Dedifferentiated amniotic fluid mesenchymal stem cell (primary cell): Measurements from ENCODE around the gene GDF9.
A peak's percentile ranks its signal among the peaks of the same experiment; 100 is the strongest.

ENCODE experiments used
- DNase-seq: peaks from one replicate; pipeline ENCODE4 v3.0.0-alpha.2; 2016; ENCODE audit errors: extremely low spot score

GDF9 gene

GRCh38 chr5:132866342-132867045 is at the start of gene GDF9, which contains the start of gene UQCRQ:
Gene GDF9, minus strand, starts transcription at chr5:132866469. Its CDS starts 1,936 bp downstream, at chr5:132864533.
Gene UQCRQ, plus strand, starts transcription at chr5:132866642. Its CDS starts 240 bp downstream, at chr5:132866882.
- DNase-seq = peak; percentile 100

- DNase-seq = no peak
Measured at GRCh38 chr5:132915681-132916080, 49.4 kb upstream of the GDF9 start.

GRCh38 chr5:132909702-132910101 is 43.4 kb upstream of the GDF9 start:
- no peak for DNase-seq

- no peak for DNase-seq
Measured at GRCh38 chr5:132907161-132907560, 40.9 kb upstream of the GDF9 start.

GRCh38 chr5:132905938-132906337 is 39.7 kb upstream of the GDF9 start:
- no peak for DNase-seq

- no peak for DNase-seq
Measured at GRCh38 chr5:132901730-132902129, 35.5 kb upstream of the GDF9 start.

GRCh38 chr5:132901036-132901435 is 34.8 kb upstream of the GDF9 start:
- no peak for DNase-seq

- DNase-seq = no peak
Measured at GRCh38 chr5:132898094-132898493, 31.8 kb upstream of the GDF9 start.

- no peak for DNase-seq
Measured at GRCh38 chr5:132896685-132897084, 30.4 kb upstream of the GDF9 start.

- DNase-seq = no peak
Measured at GRCh38 chr5:132895719-132896305, 29.5 kb upstream of the GDF9 start.

GRCh38 chr5:132890817-132891216 is 24.5 kb upstream of the GDF9 start:
- DNase-seq = no peak

- DNase-seq = no peak
Measured at GRCh38 chr5:132889501-132889900, 23.2 kb upstream of the GDF9 start.

GRCh38 chr5:132887283-132887682 is 21.0 kb upstream of the GDF9 start:
- no peak for DNase-seq

- no peak for DNase-seq
Measured at GRCh38 chr5:132886064-132886823, 20.0 kb upstream of the GDF9 start.

GRCh38 chr5:132884548-132884947 is 18.3 kb upstream of the GDF9 start:
- DNase-seq = no peak

- DNase-seq = peak; percentile 64
Measured at GRCh38 chr5:132883261-132883834, 17.1 kb upstream of the GDF9 start.

- DNase-seq = no peak
Measured at GRCh38 chr5:132877938-132878337, 11.7 kb upstream of the GDF9 start.

- DNase-seq = no peak
Measured at GRCh38 chr5:132877466-132877865, 11.2 kb upstream of the GDF9 start.

GRCh38 chr5:132876020-132876759 is 9.9 kb upstream of the GDF9 start:
- DNase-seq = peak; percentile 23

- no peak for DNase-seq
Measured at GRCh38 chr5:132873930-132874271, 7.6 kb upstream of the GDF9 start.

GRCh38 chr5:132873119-132873929 is 7.1 kb upstream of the GDF9 start, which contains the start of gene LEAP2:
Gene LEAP2, plus strand, starts transcription at chr5:132873668. Its CDS starts 27 bp downstream, at chr5:132873695.
- DNase-seq = no peak
